GM18867 (cell line): ENCODE data around the gene B4GALT6.
A peak's percentile ranks its signal among the peaks of the same experiment; 100 is the strongest.

Source experiments
- ATAC-seq: cut with Tn5 transposase; IDR thresholded peaks from one replicate; pipeline ENCODE4 v1.9.1; 2021; ENCODE audit warnings: mild to moderate bottlenecking, moderate library complexity; ENCODE audit not compliant: unreplicated experiment

The B4GALT6 gene

DNA sequence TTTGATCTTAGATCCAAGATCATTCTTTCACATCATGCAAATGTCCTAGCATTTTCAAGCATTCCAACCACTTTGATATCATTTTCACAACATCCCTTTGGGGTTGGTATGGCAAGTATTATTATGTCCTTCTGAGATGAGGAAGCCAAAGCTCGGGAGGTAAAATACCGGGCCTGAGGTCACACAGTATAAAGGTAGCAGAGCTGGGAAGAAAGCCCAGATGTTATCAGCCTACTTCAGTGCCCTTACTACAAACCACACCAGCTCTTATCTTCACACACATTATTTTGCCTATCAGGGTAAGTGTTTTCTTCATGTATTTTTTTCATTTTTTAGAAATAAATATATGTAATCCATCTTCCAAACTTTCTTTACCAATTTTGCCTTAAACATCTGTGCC lies 4.2 kb upstream of the B4GALT6 start:
- no peak for ATAC-seq

DNA sequence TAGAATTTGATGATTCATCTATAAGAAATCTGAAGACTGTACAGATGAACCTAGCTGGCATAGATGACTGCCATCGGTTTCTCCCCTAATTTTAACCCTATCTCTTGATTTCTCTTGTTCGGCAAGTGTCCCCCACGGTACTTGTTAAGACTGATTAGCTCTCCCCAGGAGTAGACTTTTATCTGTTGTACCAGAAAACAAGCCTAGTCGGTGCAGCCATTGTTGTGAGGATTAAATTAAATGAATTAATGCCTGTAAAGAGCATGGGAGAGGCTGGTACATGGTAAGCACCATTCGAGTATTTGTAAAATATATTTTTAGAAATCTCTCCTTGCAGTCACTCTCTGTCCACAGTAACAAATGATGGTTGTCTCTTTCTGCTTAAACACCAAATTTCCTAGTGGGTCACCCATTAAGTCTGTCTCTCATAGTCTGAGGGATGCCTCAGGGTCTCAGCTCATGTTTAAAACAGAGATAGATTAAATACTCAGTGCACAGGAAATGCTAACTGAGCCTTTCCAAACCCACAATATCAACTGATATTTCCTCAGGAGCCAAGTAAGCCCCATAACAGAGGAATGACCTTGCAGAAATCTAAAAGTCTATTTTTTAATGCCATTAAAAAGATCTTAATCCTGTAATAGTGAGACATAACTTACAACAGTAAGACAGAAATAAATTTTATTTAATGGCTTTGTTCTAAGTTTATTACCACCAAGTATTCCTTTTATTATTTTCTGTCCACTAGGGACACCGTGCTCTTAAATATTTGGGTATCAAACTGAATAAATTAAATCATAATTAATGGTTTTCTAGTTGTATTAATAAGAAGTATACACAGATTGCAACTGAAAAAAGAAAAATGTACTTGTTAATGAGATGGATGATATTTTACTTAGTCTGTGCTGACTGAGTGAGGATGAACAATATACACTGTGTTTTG lies 2.9 kb upstream of the B4GALT6 start:
- ATAC-seq = no peak

DNA sequence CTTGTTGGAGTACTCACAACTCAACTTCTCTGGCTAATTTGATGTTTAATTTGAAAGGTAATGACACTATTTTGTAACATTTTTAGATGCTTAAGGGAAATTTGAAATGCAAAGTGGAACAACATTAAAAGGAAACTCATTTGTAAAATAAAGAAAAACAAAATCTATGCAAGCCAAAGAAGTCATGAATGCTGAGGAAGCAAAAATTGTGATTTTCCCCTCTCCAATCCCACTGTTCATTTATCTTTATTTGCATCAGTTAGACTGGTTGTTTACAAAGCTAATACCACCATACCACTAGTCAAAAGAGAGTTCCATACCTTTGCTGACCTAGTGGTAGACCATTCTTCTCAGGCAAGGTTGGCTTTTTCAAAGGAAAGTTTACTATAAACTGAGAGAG lies 2.2 kb upstream of the B4GALT6 start:
- ATAC-seq = no peak

DNA sequence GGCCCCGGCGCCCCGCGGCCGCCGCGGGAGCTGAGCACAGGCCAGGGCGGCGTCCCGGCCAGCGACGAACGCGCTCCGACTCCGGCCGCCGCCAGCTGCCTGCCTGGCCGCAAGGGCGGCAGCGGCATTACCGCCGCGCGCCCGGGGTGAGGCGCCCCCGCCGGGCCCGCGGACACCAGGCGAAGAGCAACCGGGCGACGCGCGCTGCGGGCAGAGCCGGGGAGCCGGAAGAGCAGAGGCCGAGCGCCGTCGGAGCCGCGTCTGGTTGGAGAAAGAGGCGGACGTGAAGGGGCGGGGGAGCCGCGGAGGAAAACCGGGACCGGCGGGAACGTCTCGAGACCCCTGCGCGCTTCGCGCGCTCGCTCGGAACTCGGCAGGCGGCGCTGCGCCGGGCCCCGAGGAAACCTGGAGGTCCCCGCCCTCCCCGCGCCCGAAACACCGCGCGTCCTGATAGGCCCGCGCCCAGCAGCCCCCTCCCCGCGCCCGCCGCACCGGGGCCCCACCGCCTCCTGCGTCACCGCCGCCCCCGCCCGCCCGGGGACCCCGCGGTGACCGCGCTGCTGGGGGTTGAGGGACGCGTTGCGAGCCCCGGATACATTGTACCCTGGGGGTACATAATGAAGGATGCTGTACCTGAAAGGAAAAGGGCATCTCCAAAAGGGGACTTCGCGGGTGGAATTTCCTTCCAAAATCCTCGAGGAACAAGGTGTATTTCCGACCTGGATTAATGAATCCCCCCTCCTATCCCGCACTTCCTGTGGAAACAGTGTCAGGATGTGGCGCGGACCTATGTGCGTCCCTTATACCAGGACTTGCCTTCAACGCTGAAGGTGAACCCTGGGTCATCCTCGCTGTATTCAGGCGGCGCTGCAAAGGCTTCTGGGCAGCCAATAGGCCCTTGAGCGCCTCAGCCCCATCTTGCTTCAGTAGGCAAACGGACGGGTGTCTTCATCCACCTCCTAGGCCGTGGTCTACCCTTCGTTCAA lies 1.0 kb upstream of the B4GALT6 start:
- peak; percentile 82 for ATAC-seq

DNA sequence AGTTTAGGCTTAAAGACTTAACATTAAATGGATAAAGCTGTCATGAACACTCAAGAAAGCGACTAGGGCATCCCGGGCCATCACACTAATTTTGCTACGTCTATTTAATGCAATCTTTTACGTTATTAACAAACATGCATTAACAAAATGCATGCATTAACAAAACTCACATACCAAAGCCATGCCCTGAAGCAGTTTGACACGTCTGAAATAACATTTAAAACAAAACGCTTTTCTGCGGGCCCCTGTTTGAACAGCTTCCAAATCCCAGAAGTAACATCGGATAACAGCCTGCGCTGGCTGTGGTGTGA lies 458 bp downstream of the B4GALT6 start:
- no peak for ATAC-seq

DNA sequence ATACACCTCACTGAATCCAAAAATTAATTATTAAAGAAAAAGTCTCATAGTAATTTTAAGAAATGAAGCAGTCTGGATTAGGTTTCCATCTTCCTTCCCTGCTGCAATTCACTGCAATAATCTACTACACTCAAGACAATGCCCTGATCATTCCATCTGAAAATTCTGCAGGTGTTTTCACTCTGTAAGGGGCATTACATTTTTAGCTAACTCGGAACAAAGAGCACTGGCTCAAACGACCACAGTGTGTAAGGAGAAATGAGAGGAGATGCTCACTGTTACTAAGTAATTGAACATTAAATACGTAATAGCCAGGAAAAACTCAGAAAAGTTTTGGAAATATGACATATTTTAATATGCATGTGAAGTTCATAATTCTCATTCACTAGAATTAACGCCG lies 1.3 kb downstream of the B4GALT6 start:
- no peak for ATAC-seq

DNA sequence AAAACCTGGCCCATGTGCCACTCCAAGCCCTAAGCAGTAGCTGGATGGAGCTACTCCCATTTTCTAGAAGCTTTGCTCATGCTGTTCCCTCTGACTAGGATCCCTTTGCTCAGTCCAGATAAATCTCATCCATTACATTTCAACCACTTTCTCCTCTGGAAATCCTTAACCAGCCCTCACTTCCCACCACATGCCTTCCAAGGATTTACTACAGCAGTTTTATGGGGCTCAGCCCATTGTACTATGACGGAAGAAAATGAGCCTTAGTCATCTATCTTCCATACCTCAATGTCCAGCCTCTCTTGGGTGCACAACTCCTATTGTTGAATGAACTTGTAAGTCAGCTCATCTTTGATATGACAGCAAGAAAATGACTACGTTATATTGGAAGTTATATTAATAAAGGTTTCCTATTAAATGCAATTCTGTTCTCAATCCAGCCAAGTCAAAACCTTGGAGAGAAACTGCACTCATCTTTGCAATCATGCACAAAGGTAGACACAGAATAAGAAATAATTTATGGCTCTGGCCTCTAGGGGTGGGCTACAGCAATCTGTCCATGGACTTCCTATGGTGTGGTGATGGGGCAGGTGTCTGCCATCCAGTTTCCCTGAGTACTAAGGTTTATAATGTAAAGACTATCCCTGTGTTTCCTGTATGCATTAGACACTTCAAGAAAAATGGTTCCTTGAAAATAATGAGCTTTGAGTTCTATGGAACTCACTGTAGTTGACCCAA lies 3.4 kb downstream of the B4GALT6 start:
- no peak for ATAC-seq

DNA sequence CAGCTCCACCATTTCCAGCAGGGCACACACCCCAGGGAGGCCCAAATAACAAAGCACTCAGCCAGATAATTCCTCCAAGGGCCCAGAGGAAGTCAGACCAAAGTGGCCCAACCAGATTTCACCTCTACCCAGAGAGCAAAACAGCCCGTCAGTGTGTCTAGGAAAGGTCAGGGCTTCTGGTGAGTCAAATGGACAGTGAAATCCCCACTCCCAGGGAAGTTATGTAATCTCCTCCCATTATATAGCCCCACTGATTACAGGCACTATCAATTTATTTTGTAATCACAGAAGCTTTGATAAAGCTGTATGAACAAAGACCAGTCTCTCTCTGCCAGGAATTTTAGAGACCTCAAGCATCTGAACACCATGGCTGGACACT lies 4.0 kb downstream of the B4GALT6 start:
- no peak for ATAC-seq

DNA sequence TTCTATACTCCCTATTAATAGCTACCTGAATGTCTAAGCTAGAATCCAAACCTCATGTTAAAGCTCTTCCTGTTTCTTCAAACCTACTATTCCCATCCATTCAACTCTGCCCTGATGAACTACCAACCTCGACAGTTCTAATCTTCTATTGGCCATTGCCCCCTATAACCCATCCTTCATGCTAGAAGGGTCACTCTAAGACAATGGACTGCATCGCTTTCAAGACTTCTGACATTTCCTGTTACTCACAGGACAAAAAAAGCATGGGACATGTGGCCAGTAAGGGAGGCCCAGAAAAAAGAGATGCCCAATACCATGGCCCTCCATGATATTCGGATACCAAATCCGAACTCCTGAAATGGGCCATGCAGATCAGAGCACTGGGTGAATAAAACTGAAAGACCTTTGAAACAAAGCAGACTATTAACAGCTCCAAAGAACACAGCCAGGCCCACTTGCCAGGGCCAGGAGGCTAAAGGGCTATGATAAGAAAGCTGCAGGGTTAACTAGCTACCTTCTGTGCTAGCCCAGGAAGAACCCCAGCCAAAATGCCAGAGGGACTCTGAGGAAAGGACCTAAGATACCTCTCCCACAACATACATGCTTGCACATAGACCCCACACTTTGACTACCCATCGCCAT lies 4.5 kb downstream of the B4GALT6 start:
- ATAC-seq = no peak

DNA sequence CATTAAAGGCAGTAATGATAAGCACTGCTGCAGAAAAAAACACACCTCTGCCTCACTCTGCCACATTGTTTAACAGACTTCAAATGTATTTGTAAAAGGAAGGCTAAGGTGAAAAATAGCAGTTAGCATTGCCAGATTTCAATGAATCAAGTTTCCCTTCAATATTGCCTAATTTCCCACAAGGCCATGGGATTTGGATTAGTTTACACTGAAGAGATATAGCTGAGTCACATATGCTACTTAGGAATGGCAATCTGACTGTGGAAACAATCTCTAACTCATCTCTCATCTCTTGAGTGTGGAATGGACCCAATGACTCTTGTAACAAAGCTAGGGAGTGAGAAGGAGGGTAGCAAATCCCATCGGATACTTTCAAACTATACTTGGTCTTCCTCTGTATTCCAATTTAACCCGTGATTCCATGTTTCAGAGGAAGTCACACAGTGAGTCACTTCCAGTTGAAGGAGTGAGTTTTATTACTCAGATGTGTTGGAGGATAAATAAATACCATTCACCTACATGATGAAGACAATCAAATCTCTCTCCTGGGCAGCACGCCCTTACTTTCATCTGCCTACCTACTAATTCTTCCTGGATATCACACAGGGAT lies 5.1 kb downstream of the B4GALT6 start:
- no peak for ATAC-seq

DNA sequence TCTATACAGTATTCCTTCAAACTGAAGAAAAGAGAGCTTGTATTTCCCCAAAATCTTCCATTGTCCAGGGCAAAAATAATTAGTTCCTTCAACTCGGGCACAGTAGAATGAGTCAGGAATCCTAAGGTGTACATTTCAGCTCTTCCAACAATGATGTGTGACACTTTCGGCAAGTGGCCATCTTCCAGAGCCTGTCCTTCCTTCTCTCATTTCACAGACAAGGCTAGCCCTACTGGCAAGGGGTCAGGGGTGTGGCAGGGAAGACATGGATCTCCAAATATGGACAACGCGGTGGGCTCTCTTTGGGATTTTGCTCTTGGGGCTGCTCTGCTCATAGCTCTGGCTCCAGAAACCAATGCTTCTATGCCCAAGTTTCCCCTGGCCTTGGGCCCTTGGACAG lies 6.0 kb downstream of the B4GALT6 start:
- no peak for ATAC-seq

DNA sequence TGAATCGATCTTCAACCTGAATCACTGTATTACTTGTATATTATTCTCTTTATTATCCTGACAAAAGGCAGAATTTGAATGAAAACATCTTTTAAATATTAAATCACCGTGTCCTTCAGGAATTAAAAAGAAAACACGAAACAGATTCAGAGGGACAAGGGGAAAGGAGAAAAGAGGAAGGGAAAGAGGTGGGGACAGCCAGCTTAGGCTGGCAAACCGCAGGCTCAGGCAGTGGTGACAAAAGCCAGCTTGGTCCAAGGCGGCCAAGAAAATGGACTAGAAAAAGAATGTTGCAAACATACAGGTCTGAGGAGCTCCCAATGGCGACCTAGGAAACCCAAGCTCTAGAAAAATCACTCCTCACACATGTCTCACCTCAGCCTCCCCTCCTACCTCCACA lies 6.8 kb downstream of the B4GALT6 start:
- ATAC-seq = no peak

DNA sequence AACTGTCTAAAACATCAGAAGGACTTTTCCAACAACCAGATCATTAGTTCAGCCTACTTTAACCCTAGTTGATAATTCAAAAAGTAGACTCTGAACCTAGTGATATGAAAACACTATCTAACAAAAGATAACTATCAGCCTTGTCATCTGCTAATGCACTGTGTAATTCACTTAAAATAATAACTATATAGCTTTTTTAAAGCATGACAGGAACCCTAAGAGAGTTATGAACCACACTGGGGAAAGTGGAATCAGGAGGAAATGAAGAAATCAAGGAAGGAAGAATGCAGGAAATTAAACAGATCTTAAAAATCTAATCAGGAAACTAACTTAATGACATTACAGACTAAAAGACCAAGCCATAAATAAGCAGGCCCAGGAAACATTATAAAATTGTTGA lies 9.0 kb downstream of the B4GALT6 start:
- no peak for ATAC-seq

DNA sequence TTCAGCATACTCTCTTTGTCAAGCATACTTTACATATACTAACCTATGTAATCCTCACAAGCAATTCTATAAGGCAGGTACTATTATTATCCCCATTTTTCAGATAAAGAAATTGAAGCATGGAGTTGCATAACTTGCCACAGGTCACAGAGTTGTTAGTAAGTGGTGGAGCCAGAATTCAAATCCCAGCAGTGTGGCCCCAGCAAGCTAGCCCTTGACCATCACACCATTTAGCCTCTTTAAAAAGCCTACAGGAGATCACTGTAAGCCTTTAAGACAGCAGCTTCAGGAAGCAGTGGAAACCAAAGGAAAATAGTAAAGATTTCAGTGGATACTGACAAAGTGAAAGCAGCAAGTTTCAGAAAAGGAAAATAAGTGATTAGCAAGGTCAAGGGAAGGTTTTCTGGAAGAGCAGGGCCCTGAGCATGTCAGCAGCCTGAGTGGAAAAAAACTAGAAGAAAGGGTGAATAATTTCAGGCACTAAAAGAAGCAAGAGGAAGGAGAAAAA lies 11.7 kb downstream of the B4GALT6 start:
- ATAC-seq = no peak

DNA sequence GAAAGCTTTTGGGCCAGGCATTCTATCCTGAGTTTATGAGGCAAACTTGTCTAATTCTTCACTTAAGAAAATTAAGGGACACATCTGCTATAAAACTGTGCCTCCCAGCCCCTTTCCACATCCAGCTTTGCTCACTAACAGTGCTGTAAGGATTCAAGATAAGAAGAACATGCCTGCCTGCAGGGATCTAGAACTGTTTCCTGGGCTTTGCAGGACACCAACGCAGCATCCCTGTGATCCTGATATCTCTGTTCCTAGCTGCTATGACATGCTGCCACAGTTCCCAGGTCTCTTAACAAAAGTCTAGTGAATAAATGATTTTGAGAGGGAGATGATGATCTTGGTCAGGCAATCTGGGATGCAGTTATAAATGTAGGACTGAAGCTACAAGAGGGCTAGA lies 12.4 kb downstream of the B4GALT6 start:
- no peak for ATAC-seq

DNA sequence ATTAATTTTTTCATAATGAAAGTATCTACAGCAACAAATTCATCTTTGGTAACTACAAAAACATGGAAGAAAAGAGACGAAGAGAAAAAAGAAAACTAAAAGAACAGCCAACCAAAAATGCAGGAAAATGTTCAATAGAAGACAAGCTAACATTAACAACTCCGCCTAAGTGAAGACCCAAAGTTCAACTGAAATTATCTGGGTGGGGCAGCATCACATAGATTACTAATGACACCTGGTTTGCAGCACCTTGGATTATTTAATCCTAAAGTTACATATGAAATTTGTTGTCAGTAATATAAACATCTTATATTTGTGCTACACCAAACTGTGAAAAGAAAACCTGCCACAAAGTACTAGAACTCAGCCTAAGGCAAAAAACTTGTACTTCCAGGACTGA lies 14.8 kb downstream of the B4GALT6 start:
- no peak for ATAC-seq

DNA sequence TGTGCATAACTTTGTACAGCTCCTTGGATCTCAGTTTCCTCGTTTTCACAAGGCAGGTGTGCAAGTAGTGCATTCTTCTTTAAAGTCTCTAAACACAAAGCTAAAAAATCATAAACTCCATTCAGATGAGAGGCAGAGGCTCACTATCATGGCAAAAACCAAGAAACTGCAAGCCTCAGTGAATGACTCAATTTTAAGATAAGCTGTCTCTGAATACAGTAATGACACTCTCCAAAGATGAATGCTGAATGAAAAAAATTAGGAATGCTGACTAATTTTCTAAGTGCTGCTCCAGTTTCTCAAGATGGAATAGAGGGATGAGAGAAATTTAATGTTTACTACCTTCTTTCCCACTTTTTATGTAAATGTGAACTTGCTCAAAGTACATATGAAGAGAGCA lies 17.2 kb downstream of the B4GALT6 start:
- no peak for ATAC-seq

DNA sequence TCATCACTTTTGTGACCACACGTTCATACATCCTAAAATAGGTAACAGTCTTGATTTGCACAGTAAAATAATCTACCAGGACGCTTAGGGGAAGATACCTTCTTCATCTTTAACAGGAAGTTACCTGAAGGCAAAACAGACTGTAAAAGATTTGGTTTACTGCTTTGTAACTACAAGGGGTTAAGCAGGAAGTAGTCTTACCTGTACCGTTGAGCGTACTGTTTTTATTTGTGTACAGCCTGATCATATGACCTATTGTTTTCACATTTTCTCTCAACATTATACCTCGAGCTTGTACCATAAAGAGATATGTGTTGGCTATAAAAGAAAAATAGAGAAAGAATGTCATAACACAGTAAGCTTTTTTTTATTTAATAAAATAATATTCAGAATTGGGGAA lies 18.3 kb downstream of the B4GALT6 start:
- no peak for ATAC-seq

DNA sequence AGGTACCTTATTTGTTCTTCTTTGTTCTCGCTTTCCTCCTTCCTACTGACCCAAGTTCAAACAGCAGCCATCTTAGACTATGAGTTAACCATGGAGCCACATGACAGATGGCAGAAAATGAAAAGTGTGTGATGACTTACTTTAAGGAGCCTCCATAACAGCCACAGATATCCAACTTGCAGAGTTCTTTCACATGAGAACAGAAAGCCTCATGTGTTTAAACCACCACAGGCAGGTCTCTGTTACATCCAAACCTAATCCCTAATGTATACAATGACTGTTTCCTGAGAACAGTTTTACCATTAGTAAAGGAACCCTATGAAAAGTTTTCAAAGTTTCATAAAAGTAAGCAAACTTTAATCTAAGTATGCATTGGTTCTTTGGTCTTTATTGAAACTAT lies 20.3 kb downstream of the B4GALT6 start:
- no peak for ATAC-seq

DNA sequence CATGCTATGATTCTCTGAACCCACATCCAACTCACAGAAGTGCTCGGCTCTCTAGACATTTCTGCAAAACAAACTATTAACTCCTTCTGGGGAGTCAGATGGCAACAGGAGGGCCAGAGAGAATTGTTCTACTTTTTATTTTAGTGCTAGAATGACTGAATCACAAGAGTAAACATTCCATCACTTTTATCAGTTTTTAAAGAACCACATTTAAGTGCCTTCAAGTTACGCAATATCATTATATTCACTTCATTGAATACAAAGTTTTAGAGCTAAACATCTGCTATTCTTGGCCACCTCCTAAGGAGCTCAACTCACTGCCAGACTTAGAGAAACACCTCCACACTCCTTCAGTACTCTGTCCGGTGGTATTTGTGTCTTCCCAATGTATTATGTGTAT lies 22.4 kb downstream of the B4GALT6 start:
- no peak for ATAC-seq
